Glutamatergic neuron (in vitro differentiated cells): ENCODE results near the gene NOTCH1. TPM values are rescaled to one million over a fixed set of nuclear protein-coding genes. Genes with fewer than 3 reads are reported as not detected.

Experiments used
- DNase-seq: peaks from one replicate; pipeline ENCODE4 v3.0.0; 2022
- H3K27ac Mint-ChIP-seq: one replicate; pipeline ENCODE4 v1.8.0; 2020; ENCODE audit warnings: mild to moderate bottlenecking, mixed read lengths, inconsistent platforms; ENCODE audit not compliant: unreplicated experiment
- H3K27me3 Mint-ChIP-seq: one replicate; pipeline ENCODE4 v1.8.0; 2020; ENCODE audit warnings: mild to moderate bottlenecking, moderate library complexity, mixed read lengths, inconsistent platforms; ENCODE audit not compliant: unreplicated experiment
- H3K36me3 Mint-ChIP-seq: one replicate; pipeline ENCODE4 v1.8.0; 2020; ENCODE audit warnings: mild to moderate bottlenecking, mixed read lengths, inconsistent platforms; ENCODE audit not compliant: unreplicated experiment
- H3K4me1 Mint-ChIP-seq: one replicate; pipeline ENCODE4 v1.8.0; 2020; ENCODE audit warnings: mild to moderate bottlenecking, low read depth, mixed read lengths, inconsistent platforms; ENCODE audit not compliant: unreplicated experiment
- H3K4me3 Mint-ChIP-seq: one replicate; pipeline ENCODE4 v1.8.0; 2020; ENCODE audit warnings: mild to moderate bottlenecking, mixed read lengths, inconsistent platforms; ENCODE audit not compliant: unreplicated experiment
- H3K9me3 Mint-ChIP-seq: one replicate; pipeline ENCODE4 v1.8.0; 2020; ENCODE audit warnings: mild to moderate bottlenecking, moderate library complexity, mixed read lengths, inconsistent platforms; ENCODE audit not compliant: unreplicated experiment
- total RNA-seq: library from RNA; stranded (reverse); fragmentation: NEBNext Ultra II Directional; extraction: Animal tissue kit (Norgen Biotek cat#: 25700); gene quantifications from one replicate; pipeline ENCODE4 v1.2.1, GENCODE V29; 2021; ENCODE audit not compliant: unreplicated experiment
- TF ChIP-seq, protein P1 (sequence below): fragments of 200-600 bp; sonication (generic); IDR thresholded peaks from one replicate; pipeline ENCODE4 v1.5.0; 2021; ENCODE audit not compliant: partially characterized antibody, unreplicated experiment

Gene NOTCH1
- total RNA-seq, 1 donor from 2014 or later, result 64.2 TPM

DNA sequence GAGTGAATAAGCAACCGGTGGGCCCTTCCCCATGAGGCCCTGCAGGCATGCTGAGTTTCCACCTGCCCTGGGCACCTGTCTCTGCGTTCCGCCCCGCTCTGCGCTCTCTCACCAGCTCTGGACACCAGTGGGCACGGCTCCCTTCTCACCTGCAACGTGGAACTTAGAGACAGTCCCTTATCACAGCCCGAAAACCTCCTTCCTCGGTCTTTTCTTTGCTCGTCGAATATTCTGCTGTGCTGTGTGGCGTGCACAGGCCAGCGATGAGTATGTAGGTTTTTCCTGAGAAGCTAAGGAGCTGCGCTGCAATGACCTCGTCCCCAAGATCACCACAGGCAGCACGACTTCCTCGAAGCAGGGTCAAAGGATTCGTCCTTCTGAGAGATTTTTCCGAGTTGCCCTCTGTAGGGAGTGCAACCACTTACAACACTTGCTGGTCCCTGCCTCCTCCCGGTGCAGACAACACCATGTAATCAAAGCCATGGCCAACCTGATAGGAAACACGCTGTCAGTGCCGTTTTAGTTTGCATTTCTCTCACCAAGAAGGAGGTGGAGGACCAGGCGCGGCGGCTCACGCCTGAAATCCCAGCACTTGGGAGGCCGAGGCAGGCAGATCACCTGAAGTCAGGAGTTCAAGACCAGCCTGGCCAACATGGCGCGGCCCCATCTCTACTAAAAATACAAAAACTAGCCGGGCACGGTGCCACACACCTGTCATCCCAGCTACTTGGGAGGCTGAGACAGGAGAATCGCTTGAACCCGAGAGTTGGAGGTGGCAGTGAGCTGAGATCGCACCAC is 27.2 kb upstream of the NOTCH1 start:
- Mint-ChIP-seq H3K9me3 (peaks cover 14% of the 10 kb centered on the region), H3K4me3 (peak overlapping the region; percentile 16)
- DNase-seq, result no peak

DNA sequence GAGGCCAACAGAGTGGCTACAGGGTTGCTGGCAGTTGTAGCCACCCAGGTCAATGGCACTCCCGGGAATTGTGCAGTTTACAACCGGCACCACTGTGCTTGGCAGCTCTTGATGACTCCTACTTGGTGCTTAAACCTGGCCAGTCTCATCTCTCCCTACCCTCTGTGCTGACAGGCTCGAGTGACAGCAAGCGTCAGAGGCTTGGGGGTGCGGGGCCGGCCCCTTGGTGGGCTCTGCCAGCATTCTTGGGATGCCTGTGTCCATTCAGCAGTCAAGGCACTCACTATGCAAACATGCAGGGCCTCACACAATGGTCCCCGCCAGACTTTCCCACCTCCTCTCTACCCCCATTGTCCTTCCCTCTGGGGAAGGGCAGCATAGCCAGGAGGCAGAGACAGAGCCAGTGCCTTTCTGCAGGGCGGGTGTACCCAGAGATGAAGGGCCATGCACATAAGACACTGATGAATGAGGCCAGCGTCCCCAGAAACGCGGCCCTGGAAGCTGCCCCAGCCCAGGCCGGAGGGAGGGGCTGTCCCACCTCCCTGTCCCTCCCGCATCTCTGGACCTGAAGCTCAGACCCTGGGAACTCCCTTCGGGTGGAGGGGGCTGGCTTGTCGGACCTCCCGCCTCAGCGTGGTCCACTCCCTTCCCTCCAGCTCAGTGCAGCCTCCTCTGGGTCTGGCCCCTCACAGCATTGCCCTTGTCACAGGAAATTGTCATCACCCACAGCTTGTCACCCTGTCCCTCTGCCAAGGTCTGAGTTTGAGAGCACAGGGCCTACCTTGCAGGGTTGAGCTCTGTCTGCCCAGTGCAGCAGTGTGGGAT is 26.4 kb upstream of the NOTCH1 start:
- H3K4me1 Mint-ChIP-seq, result peaks cover 7% of the 10 kb centered on the region
- no peak overlapping the region for H3K27ac Mint-ChIP-seq
- no peak overlapping the region for H3K4me3 Mint-ChIP-seq
- TF ChIP-seq, protein P1, sequence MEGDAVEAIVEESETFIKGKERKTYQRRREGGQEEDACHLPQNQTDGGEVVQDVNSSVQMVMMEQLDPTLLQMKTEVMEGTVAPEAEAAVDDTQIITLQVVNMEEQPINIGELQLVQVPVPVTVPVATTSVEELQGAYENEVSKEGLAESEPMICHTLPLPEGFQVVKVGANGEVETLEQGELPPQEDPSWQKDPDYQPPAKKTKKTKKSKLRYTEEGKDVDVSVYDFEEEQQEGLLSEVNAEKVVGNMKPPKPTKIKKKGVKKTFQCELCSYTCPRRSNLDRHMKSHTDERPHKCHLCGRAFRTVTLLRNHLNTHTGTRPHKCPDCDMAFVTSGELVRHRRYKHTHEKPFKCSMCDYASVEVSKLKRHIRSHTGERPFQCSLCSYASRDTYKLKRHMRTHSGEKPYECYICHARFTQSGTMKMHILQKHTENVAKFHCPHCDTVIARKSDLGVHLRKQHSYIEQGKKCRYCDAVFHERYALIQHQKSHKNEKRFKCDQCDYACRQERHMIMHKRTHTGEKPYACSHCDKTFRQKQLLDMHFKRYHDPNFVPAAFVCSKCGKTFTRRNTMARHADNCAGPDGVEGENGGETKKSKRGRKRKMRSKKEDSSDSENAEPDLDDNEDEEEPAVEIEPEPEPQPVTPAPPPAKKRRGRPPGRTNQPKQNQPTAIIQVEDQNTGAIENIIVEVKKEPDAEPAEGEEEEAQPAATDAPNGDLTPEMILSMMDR, result no peak
- DNase-seq, result no peak
- H3K9me3 Mint-ChIP-seq, result peaks cover 14% of the 10 kb centered on the region
- peaks cover 11% of the 10 kb centered on the region for H3K27me3 Mint-ChIP-seq
- H3K36me3 Mint-ChIP-seq, result no peaks in the 10 kb centered on the region

More for the DNA sequence above, 27.2 kb upstream of the NOTCH1 start:
- Mint-ChIP-seq H3K27me3 (peaks cover 11% of the 10 kb centered on the region), H3K27ac (no peak overlapping the region), H3K36me3 (no peaks in the 10 kb centered on the region), H3K4me1 (peaks cover 7% of the 10 kb centered on the region)
- TF ChIP-seq, protein P1, result no peak

DNA sequence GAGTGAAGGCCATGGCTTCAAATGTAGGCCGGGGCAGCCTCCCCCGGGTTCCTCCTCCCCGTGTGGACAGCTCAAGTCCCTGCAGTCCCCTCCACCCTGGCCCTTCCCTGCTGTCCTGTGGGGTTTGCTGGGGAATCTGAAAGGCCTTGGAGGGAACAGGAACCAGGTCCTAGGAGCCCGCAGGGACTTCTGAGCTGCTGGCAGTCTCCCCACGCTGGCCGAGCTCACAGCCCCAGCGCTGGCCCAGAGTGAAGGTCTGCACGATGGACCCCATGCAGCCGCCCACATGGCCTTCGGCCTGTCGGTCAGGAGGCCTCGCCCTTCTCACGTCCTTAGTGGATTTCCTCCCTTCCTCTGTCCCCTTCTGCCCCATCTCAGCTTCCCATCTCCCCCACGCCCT is 25.7 kb upstream of the NOTCH1 start:
- peaks cover 14% of the 10 kb centered on the region for H3K9me3 Mint-ChIP-seq

DNA sequence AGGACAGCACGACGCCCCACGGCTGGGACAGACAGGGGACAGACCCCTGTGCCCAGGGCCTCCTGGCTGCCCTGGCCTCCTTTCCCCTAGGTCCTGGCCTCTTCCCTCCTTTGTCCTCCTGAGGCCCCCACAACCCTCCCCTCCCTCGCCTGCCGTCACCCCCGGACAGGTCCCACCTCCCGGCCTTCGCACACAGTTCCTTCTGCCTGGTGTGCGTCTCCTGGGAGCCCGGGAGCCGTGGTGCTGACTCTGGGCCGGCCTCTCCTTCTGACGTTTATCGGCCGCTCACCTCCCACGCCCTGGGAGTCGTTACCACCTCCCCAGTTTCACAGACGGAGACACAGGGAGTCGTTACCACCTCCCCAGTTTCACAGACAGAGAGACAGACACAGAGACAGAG is 25.1 kb upstream of the NOTCH1 start:
- H3K4me1 Mint-ChIP-seq, result peaks cover 7% of the 10 kb centered on the region

More for the DNA sequence above, 25.7 kb upstream of the NOTCH1 start:
- H3K4me3 Mint-ChIP-seq, result no peak overlapping the region
- H3K27ac Mint-ChIP-seq, result no peak overlapping the region
- H3K36me3 Mint-ChIP-seq, result no peaks in the 10 kb centered on the region
- TF ChIP-seq, protein P1, result no peak
- no peak for DNase-seq
- peaks cover 11% of the 10 kb centered on the region for H3K27me3 Mint-ChIP-seq
- H3K4me1 Mint-ChIP-seq, result peaks cover 7% of the 10 kb centered on the region

More for the DNA sequence above, 25.1 kb upstream of the NOTCH1 start:
- DNase-seq, result no peak
- TF ChIP-seq, protein P1, result no peak
- H3K27me3 Mint-ChIP-seq, result peaks cover 11% of the 10 kb centered on the region
- no peaks in the 10 kb centered on the region for H3K36me3 Mint-ChIP-seq
- no peak overlapping the region for H3K4me3 Mint-ChIP-seq
- peaks cover 13% of the 10 kb centered on the region for H3K9me3 Mint-ChIP-seq
- no peak overlapping the region for H3K27ac Mint-ChIP-seq
